NCI-H748 (cell line): Measurements from ENCODE around the gene LRRC4C.

ENCODE experiments used
- DNase-seq: peaks from one replicate; lab custom pipeline; 2025; ENCODE audit not compliant: unreplicated experiment; lab: John Stamatoyannopoulos, UW

LRRC4C gene

DNA sequence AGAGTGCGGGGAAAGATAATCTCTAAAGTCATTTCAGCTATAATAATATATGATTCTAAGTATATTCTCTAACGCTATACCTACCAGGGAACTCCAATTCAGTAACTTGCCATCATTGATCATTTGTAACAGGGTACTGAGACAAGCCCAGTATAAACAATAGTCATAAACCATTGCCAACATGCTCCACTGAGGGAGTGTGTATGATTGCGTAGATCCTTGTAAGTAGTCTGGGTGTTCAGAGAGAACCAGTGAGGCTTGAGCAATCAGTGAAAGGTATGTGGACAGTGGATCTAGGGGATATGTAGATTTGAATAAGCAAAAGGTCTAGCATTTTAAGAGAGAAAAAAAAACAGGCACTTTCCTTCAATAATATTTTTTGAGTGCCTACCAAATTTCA, 1326.0 kb downstream of the LRRC4C start:
- no peak for DNase-seq

DNA sequence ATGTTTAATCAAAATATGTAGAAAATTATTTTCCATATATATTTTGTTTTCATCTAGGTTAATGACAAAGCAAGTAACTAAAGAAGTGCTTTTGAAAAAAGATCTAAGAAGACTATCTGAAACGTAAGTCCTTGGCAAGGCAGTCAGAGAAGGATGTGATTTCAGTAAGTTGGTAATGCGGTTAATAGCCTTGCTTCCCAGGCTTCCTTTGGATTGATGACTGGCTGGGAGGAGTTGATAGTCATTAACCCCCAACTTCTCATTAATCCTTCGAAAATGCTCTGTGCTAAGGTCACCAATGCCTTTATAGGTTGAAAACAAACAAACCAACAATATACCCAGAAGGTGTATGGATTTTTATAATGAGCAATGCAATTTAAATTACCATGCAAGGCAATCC, 1326.5 kb downstream of the LRRC4C start:
- DNase-seq = no peak

DNA sequence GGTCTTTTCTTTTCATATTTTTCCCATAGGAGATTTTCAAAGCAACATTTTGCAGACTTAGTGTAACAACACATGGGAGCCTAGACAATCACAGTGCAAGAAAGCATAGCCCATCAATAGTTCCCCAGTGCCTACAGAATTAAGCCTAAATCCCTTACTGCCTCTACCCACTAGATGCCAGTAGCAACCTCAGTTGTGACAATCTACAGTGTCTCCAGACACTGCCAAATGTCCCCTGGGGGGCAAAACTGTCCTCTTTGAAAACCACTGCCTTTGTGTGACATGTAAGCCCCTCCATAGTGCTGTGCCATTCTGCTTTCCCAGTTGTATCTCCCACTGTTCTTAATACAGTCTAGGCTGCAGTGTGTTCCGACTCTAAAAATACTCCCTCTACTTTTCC, 1329.0 kb downstream of the LRRC4C start:
- DNase-seq = peak; percentile 21

DNA sequence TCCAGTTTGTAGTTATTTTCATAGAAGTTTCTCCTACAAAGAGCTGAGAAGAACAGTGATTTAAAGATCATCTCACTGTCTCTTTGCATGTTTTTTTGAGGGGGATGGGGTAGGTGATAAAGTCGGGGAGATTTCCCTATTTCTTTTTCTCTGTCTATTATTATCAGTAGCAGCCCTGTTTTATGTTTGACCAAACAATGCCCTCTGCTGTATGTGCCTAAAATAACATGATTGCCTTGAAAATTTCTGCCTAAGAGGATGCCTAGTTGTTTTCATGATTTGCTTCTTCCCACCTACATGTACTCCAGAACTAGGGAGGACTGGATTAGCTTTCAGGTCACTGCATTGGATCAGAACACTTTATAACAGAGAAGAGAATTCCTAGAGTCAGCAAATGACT, 1330.2 kb downstream of the LRRC4C start:
- DNase-seq = no peak

DNA sequence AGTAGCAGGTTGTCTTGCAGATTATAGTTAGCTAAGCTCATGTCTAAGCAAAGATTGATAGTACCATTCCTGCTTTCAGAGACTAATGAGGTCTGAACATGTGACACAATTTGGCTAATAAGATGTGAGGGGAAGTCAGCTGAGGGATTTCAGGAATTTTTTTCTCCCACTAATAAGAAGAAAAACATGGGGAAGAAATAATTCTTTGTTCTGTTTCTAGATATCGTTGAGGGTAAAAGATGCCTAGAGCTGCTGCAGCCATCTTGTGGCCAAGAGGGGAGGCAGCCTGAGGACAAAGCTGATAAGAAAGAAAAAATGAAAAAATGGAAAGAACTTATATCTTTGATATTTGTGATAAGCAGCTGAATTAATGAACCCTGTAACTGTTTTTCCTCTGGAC, 1334.4 kb downstream of the LRRC4C start:
- no peak for DNase-seq

DNA sequence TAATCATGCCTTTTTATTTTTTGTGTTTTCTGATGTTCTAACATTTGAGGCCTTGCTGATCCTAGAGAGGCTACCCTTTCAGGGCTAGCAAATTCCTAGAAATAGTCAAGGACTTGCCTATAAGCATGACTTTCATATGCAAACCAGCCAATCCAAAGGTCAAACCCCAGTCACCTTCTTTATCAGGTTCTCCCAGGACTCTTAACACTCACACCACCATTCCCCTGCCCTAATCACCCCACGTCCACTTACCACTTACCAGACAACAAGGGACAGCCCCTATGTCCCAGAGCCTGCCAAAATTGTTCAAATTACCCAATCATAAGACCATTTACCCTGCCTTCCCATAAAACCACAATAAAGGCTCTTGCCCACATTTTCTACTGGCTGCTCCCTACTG, 1339.8 kb downstream of the LRRC4C start:
- no peak for DNase-seq

DNA sequence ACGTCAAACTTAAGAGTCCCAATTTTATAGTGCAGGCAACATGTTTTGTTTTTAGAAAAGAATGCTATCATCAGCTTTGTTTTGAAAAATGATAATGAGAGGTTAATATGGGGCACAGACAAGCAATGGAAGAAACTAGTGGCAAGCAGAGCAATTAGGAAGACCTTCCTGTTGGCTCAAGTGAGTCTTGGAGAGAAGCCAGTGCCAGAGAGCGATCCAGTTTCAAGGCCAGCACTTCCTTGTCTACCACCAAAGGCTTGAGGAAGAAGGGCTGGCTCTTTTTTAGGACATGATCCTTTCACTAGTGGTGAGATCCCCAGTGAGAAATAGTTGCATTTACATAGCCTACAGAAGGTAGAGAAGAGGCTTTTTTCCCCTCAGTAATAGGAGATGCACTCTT, 1340.7 kb downstream of the LRRC4C start:
- DNase-seq = no peak

DNA sequence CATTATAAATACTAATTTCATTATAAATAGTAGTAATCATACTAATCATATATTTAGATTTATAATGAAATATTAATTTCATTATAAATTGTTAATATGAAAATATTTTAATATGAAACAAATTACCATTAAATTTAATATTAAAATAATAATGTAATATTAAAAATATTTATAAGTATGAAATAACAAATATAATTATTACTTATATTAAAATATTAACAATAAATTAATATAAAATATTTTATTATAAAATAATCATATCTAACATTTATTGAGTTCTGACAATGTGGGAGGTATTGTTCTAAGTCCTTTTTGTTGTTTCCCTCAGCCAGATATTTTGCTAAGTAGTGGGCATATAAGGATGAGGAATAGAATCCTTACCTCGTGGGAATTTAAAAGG, 1341.4 kb downstream of the LRRC4C start:
- DNase-seq = no peak

DNA sequence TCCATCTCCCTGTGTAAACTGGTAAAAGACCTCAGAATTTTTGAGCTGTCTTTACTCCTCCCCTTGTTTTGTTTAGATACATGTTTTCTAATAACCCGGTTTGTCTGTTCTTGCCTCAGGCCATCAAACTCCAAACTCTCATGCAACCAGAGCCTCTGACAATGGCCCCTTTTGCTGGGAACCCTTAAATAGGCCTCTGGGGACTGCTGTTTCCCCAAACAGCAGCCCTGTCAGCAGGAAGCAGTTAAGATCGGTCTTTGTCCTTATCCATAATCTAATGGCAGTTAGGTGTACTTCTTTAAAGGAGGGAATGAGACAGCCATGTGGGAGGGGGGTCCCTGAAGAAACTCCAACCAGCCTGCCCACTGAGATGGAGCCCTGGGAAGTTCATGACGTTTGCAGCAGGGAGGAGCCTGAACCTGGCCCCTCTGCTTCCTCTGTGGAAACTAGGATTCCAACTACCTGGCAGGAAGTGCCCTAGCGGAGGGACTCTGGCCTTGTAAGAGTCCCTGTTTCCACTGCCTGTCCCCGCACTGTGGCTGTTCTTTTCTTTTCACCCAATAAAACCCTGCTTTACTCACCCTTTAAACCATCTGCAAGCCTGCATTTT, 1354.4 kb downstream of the LRRC4C start:
- DNase-seq = no peak

DNA sequence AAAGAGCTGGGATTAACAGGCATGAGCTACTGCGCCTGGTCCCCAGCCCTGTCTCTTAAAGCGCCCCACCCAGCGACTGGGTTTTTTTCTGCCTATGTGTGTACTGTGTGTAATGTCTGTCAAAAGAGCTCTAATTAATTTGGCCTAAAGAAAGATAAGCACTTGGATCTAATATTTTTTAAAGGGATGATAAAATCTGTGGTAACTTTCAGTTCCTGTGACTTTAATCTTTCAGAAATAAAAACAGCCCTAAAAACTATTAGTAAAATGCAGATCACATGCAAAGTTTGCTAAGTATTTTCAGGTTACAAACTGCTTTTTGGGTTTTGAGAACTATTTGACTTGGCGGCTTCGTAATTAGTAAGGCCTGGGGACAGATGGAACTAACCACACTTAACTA, 1358.7 kb downstream of the LRRC4C start:
- DNase-seq = no peak

DNA sequence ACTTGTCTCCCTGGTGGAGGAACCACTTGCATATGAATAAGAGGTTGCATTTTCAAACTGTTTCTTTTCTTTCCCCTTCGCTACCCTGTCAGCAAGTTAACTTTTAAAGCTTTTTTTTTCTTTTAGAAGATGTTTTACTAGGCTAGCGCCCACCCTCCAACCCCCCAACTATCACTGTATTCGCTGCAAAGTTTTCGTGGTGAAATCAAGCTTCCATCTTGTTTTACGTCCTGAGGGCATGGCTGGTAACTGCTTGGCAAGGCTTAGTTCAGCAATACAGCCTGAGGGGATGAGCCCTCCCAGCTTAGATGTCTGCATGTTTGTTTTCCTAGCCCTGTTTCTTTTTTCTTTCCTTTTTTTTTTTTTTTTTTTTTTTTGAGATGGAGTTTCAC, 1359.3 kb downstream of the LRRC4C start:
- DNase-seq = no peak

DNA sequence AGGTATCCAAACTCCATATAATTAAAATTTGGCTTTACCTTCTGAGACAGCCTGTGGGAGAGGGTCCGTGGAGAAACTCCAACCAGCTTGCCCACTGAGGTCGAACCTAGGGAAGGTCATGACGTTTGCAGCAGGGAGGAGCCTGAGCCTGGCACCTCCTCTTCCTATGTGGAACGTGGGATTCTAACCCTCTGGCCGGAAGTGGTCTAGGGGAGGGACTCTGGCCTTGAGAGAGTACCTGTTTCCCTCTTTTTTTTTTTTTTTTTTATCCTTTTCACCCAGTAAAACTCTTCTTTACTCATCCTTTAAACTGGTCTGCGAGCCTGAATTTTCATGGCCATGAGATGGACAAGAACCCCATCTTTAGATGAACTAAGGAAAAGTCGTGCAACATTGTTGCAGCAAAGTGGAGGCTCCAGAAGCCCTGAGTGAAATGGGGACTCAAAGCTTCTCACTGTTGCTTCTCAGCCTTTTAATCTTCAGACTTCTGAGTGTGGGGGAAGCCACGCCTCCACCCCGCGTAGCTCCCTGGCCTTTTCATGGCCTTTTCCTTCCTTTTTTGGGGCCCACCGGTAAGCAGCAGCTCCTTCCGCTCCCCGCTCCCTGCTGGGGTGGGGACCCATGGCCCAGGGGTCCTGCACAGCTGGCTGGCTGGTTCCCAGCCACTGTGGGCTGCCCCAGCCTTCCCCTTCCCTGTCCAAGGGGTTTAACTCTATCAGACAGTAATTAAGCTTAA, 1359.9 kb downstream of the LRRC4C start:
- no peak for DNase-seq

DNA sequence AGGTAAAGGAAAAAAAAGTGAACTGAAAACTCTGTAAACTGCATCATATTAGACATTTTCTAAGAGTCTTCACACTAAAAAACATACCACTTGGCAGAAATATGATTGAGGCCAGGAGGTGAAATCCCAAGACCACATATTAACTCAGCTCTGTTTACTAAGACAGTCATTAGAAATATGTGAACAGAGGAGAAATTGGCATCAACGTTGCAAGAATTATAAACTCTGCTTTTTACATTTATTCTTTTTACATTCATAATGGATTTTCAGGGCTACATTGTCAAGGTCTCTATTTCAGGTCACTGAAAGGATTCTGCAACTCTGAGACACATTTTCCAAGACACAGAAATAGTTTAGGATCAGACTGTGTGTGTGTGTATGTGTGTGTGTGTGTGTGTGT, 1364.0 kb downstream of the LRRC4C start:
- no peak for DNase-seq

DNA sequence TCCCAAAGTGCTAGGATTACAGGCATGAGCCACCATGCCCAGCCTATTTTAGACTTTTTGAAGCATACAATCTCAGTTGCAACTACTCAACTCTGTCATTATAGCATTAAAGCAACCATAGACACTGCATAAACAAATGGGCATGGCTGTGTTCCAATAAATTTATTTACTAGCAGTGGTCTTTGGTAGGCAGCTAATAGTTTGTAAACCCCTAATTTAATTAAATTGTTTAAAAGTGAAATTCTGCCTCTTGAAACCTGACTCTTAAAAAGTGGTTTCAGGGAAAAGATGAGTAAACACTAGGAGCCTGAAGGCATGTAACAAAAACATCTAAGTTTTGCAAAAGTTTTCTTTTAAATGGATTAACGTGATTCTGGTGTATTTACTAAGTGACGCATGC, 1364.5 kb downstream of the LRRC4C start:
- no peak for DNase-seq

DNA sequence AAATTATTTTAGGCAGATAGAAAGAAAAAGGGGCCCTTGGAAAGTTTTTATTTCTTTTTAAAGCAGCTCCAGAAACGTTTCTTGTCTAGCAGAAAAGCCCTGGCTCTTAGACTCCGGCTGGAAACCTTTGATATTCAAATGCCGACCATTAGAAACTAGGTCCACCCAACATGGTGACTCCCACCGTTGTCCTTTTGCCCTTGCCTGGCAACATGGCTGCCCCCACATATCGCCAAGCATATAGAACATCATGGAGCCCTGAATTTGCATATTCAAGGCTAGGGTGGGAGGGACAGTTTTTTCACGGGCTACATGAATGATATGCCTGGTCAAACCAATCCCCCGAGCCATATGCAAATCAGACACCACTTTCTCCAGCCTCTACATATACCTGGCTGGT, 1379.0 kb downstream of the LRRC4C start:
- DNase-seq = no peak
